Upper lobe of right lung (tissue), 1 donor: ENCODE results near the gene ATXN7. TPM values are rescaled to one million over a fixed set of nuclear protein-coding genes. Genes with fewer than 3 reads are reported as not detected.

Source experiments
- ATAC-seq: fragments of 200-7000 bp; cut with Tn5 transposase; one replicate; pipeline ENCODE4 v1.9.1; 2020; ENCODE audit warnings: mild to moderate bottlenecking, moderate library complexity
- DNase-seq: peaks from one replicate; pipeline ENCODE4 v3.0.0-alpha.2; 2020
- H3K27ac ChIP-seq: fragments of 200-600 bp; one replicate; pipeline ENCODE4 v1.8.0; 2022
- H3K27me3 ChIP-seq: fragments of 200-600 bp; one replicate; pipeline ENCODE4 v1.8.0; 2022; ENCODE audit warnings: mild to moderate bottlenecking
- H3K36me3 ChIP-seq: fragments of 200-600 bp; one replicate; pipeline ENCODE4 v1.8.0; 2022
- H3K4me1 ChIP-seq: fragments of 200-600 bp; one replicate; pipeline ENCODE4 v1.8.0; 2022
- H3K4me3 ChIP-seq: fragments of 200-600 bp; one replicate; pipeline ENCODE4 v1.8.0; 2022; ENCODE audit warnings: mild to moderate bottlenecking
- H3K9me3 ChIP-seq: fragments of 200-600 bp; one replicate; pipeline ENCODE4 v1.8.0; 2022
- CTCF ChIP-seq: fragments of 200-600 bp; IDR thresholded peaks from one replicate; pipeline ENCODE4 v1.8.0; 2022; ENCODE audit warnings: antibody characterized with exemption
- intact Hi-C: fragments of 100-400 bp; cut with DNase I; formaldehyde crosslinking; loops from one replicate; pipeline ENCODE4 v1.11.0; 2022
- total RNA-seq: library from RNA; stranded (reverse); fragmentation: NEBNext Ultra II Directional; extraction: Animal tissue kit (Norgen Biotek cat#: 25700); gene quantifications from one replicate; pipeline ENCODE4 v1.2.1, GENCODE V29; 2021
- donor health status: DM: no; HTN: yes; CAD: no; lungs with severe emphysema.

ATXN7 gene
- total RNA-seq, 1 donor from 2014 or later: 35.5 TPM

GRCh38 chr3:63973406-63973805, 109.7 kb downstream of the ATXN7 start:
- peaks cover 80% of the 10 kb centered on the region for H3K4me1 ChIP-seq
- no peaks in the 10 kb centered on the region for H3K36me3 ChIP-seq
- no peak overlapping the region for H3K4me3 ChIP-seq
- DNase-seq: no peak
- ATAC-seq: peak; percentile 44
- H3K27me3 ChIP-seq: no peaks in the 10 kb centered on the region
- no peak overlapping the region for H3K27ac ChIP-seq
- intact Hi-C loops: no loop called here
- no peaks in the 10 kb centered on the region for H3K9me3 ChIP-seq
- no peak for TF ChIP-seq CTCF

- H3K27ac ChIP-seq: no peak overlapping the region
- no peaks in the 10 kb centered on the region for H3K9me3 ChIP-seq
- no peaks in the 10 kb centered on the region for H3K36me3 ChIP-seq
- ATAC-seq (no peak), DNase-seq (no peak)
- H3K4me1 ChIP-seq: peaks cover 82% of the 10 kb centered on the region
- H3K27me3 ChIP-seq: no peaks in the 10 kb centered on the region
- H3K4me3 ChIP-seq: no peak overlapping the region
- intact Hi-C loops: no loop called here
- TF ChIP-seq CTCF: no peak
Measured at GRCh38 chr3:63974451-63974850, 110.8 kb downstream of the ATXN7 start.

- Histone ChIP-seq H3K27ac (peak overlapping the region; percentile 66), H3K9me3 (no peaks in the 10 kb centered on the region), H3K36me3 (peaks cover 8% of the 10 kb centered on the region), H3K4me1 (peaks cover 74% of the 10 kb centered on the region), H3K4me3 (no peak overlapping the region), H3K27me3 (no peaks in the 10 kb centered on the region)
- intact Hi-C loops: no loop called here
- ATAC-seq (peak; percentile 53), DNase-seq (no peak)
- TF ChIP-seq CTCF: no peak
Measured at GRCh38 chr3:63975723-63976122, 112.1 kb downstream of the ATXN7 start.

GRCh38 chr3:63976161-63976871, 112.6 kb downstream of the ATXN7 start:
- peak overlapping the region; percentile 66 for H3K27ac ChIP-seq
- DNase-seq (no peak), ATAC-seq (peak; percentile 62)
- H3K9me3 ChIP-seq: no peaks in the 10 kb centered on the region
- no peak overlapping the region for H3K4me3 ChIP-seq
- peaks cover 14% of the 10 kb centered on the region for H3K36me3 ChIP-seq
- no peak for TF ChIP-seq CTCF
- H3K4me1 ChIP-seq: peaks cover 74% of the 10 kb centered on the region
- no peaks in the 10 kb centered on the region for H3K27me3 ChIP-seq
- intact Hi-C loops: no loop called here

- Histone ChIP-seq H3K4me1 (peaks cover 74% of the 10 kb centered on the region), H3K36me3 (peaks cover 19% of the 10 kb centered on the region), H3K4me3 (no peak overlapping the region), H3K27ac (peak overlapping the region; percentile 66), H3K27me3 (no peaks in the 10 kb centered on the region), H3K9me3 (no peaks in the 10 kb centered on the region)
- no peak for TF ChIP-seq CTCF
- intact Hi-C loops: no loop called here
- ATAC-seq: no peak
- DNase-seq: no peak
Measured at GRCh38 chr3:63976872-63977200, 113.2 kb downstream of the ATXN7 start.

- H3K27ac ChIP-seq: peak overlapping the region; percentile 24
- no peak for TF ChIP-seq CTCF
- DNase-seq (no peak), ATAC-seq (no peak)
- no peak overlapping the region for H3K4me3 ChIP-seq
- intact Hi-C loops: no loop called here
- H3K4me1 ChIP-seq: peaks cover 63% of the 10 kb centered on the region
- H3K36me3 ChIP-seq: peaks cover 22% of the 10 kb centered on the region
- no peaks in the 10 kb centered on the region for H3K27me3 ChIP-seq
- H3K9me3 ChIP-seq: no peaks in the 10 kb centered on the region
Measured at GRCh38 chr3:63977893-63978292, 114.2 kb downstream of the ATXN7 start.
